ENCODE data around the gene TAF1D.

DNA sequence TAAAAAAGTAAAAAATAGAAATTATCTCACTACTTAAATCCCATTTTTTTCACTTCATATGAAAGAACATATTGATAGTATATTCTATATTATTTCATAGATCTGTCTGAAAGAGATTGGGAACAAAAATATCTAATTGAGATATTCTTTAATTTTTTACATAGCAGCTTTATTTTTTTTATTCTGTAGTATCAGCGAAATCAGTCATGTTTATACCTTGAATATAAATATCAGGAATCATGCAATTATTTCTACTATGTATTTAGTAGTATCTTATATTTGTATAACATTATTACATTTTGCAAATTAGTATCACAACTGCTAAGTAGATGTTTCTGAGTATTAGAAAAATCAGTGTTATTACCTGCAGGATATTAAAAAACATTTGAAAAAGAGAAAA is 20.6 kb upstream of the TAF1D start:
- TF ChIP-seq, protein P1, sequence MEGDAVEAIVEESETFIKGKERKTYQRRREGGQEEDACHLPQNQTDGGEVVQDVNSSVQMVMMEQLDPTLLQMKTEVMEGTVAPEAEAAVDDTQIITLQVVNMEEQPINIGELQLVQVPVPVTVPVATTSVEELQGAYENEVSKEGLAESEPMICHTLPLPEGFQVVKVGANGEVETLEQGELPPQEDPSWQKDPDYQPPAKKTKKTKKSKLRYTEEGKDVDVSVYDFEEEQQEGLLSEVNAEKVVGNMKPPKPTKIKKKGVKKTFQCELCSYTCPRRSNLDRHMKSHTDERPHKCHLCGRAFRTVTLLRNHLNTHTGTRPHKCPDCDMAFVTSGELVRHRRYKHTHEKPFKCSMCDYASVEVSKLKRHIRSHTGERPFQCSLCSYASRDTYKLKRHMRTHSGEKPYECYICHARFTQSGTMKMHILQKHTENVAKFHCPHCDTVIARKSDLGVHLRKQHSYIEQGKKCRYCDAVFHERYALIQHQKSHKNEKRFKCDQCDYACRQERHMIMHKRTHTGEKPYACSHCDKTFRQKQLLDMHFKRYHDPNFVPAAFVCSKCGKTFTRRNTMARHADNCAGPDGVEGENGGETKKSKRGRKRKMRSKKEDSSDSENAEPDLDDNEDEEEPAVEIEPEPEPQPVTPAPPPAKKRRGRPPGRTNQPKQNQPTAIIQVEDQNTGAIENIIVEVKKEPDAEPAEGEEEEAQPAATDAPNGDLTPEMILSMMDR (IDR thresholded peaks at IDR 0.05; ENCODE audit: insufficient read depth, low read length): no peak
- TF ChIP-seq GABPA (IDR thresholded peaks at IDR 0.05; ENCODE audit: low read depth): no peak
- TF ChIP-seq POLR2AphosphoS5 (IDR thresholded peaks at IDR 0.05; ENCODE audit: low read depth): no peak
